Loucy (cell line): ENCODE data around the gene BRAF.

Experiments used
- EZH2phosphoT487 ChIP-seq: fragments of 200-600 bp; IDR thresholded peaks from 2 replicates; pipeline ENCODE4 v1.6.1; 2018; ENCODE audit warnings: antibody characterized with exemption, mild to moderate bottlenecking, moderate library complexity, borderline replicate concordance
- TF ChIP-seq, protein P1 (sequence below): fragments of 200-600 bp; sonication (generic); conservative IDR thresholded peaks from 2 replicates; pipeline ENCODE4 v1.5.1; 2014; ENCODE audit warnings: mild to moderate bottlenecking, antibody characterized with exemption, low read length

DNA sequence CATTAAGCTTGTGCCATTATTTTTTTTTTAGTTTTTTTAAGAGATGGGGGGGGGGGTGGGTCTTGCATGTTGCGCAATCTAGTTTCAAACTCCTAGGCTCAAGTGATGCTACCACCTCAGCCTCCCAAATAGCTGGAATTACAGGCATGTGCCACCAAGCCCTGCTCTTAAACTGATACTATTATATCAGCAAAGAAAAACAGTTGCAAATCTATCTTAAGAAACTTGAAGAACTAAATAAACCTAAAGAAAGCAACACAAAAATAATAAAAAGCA, 47.5 kb downstream of the BRAF start:
- TF ChIP-seq, protein P1, sequence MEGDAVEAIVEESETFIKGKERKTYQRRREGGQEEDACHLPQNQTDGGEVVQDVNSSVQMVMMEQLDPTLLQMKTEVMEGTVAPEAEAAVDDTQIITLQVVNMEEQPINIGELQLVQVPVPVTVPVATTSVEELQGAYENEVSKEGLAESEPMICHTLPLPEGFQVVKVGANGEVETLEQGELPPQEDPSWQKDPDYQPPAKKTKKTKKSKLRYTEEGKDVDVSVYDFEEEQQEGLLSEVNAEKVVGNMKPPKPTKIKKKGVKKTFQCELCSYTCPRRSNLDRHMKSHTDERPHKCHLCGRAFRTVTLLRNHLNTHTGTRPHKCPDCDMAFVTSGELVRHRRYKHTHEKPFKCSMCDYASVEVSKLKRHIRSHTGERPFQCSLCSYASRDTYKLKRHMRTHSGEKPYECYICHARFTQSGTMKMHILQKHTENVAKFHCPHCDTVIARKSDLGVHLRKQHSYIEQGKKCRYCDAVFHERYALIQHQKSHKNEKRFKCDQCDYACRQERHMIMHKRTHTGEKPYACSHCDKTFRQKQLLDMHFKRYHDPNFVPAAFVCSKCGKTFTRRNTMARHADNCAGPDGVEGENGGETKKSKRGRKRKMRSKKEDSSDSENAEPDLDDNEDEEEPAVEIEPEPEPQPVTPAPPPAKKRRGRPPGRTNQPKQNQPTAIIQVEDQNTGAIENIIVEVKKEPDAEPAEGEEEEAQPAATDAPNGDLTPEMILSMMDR = no peak
- TF ChIP-seq EZH2phosphoT487 = no peak
